HepG2 (cell line): Measurements from ENCODE around the gene CXADR.

Experiments used
- ARNTL ChIP-seq: sonication (generic); formaldehyde crosslinking; IDR thresholded peaks from 2 replicates; pipeline ENCODE4 v1.4.0; 2020; ENCODE audit warnings: mild to moderate bottlenecking, missing genetic modification reagents
- DNMT1 ChIP-seq: sonication (generic); formaldehyde crosslinking; IDR thresholded peaks from 2 replicates; pipeline ENCODE4 v1.5.1; 2020; ENCODE audit warnings: mild to moderate bottlenecking, missing genetic modification reagents
- DNMT3B ChIP-seq: conservative IDR thresholded peaks from 2 replicates; pipeline ENCODE4 v1.6.1; 2016; ENCODE audit warnings: missing biosample characterization, control low read depth
- HIVEP1 ChIP-seq: sonication (generic); formaldehyde crosslinking; IDR thresholded peaks from 2 replicates; pipeline ENCODE4 v1.4.0; 2020; ENCODE audit warnings: mild to moderate bottlenecking, missing genetic modification reagents
- MAFF ChIP-seq: IDR thresholded peaks from 2 replicates; pipeline ENCODE4 v1.6.1; 2011; ENCODE audit warnings: low read depth, low read length, improper control_type of control experiment
- MAZ ChIP-seq, 2 experiments: sonication (generic) in 1 of 2; formaldehyde crosslinking in 1 of 2; IDR thresholded peaks; 2 replicates each; pipeline versions ENCODE4 v1.5.0 to v1.6.1; 2012 to 2020; ENCODE audit warnings: low read depth in 2 of 2, mild to moderate bottlenecking in 2 of 2, borderline replicate concordance in 1 of 2, improper control_type of control experiment in 1 of 2, low read length in 1 of 2, missing genetic modification reagents in 1 of 2, moderate library complexity in 1 of 2
- SMC3 ChIP-seq: IDR thresholded peaks from 2 replicates; pipeline ENCODE4 v1.6.1; 2011; ENCODE audit warnings: low read length, improper control_type of control experiment
- ZNF138 ChIP-seq: sonication (generic); formaldehyde crosslinking; IDR thresholded peaks from 2 replicates; pipeline ENCODE4 v1.5.0; 2020; ENCODE audit warnings: mild to moderate bottlenecking, low read depth, missing genetic modification reagents
- ZNF510 ChIP-seq: sonication (generic); formaldehyde crosslinking; IDR thresholded peaks from 2 replicates; pipeline ENCODE4 v1.4.0; 2020; ENCODE audit warnings: low read depth, mild to moderate bottlenecking, missing genetic modification reagents
- TF ChIP-seq, protein P1 (sequence below): sonication (generic); formaldehyde crosslinking; IDR thresholded peaks from 2 replicates; pipeline ENCODE4 v1.5.0; 2020; ENCODE audit warnings: mild to moderate bottlenecking, missing genetic modification reagents, moderate library complexity
- TF ChIP-seq, protein P2 (sequence below): fragments of 450-650 bp; IDR thresholded peaks from 2 replicates; pipeline ENCODE4 v1.6.1; 2017; ENCODE audit warnings: mild to moderate bottlenecking

DNA sequence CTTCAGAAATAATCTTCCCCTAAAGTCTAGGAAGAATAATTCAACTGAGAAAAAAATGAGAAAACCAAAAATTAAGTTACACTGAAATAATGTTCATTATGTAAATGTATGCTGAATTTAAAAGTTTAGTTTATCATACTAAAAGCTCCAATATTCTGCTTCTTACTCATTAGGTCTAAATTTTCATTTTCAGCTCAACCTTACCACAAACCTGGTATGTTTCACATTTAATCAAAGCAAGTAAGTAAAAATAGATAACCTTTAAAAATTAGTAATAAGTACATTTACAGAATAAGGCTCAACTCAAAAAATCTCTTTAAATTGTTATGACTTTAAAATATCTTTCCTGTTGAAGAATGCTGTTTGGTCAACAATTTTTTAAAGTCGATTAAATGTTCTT is 84.8 kb downstream of the CXADR start:
- no peak for TF ChIP-seq DNMT3B (CRISPR knock-in tag)
- TF ChIP-seq SMC3 = no peak
- no peak for TF ChIP-seq ZNF138 (CRISPR knock-in tag)
- no peak for TF ChIP-seq DNMT1
- TF ChIP-seq, protein P1, sequence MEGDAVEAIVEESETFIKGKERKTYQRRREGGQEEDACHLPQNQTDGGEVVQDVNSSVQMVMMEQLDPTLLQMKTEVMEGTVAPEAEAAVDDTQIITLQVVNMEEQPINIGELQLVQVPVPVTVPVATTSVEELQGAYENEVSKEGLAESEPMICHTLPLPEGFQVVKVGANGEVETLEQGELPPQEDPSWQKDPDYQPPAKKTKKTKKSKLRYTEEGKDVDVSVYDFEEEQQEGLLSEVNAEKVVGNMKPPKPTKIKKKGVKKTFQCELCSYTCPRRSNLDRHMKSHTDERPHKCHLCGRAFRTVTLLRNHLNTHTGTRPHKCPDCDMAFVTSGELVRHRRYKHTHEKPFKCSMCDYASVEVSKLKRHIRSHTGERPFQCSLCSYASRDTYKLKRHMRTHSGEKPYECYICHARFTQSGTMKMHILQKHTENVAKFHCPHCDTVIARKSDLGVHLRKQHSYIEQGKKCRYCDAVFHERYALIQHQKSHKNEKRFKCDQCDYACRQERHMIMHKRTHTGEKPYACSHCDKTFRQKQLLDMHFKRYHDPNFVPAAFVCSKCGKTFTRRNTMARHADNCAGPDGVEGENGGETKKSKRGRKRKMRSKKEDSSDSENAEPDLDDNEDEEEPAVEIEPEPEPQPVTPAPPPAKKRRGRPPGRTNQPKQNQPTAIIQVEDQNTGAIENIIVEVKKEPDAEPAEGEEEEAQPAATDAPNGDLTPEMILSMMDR (CRISPR knock-in tag) = no peak
- TF ChIP-seq ARNTL = no peak
- no peak for TF ChIP-seq MAFF
- no peak for TF ChIP-seq HIVEP1 (CRISPR knock-in tag)
- TF ChIP-seq, protein P2, sequence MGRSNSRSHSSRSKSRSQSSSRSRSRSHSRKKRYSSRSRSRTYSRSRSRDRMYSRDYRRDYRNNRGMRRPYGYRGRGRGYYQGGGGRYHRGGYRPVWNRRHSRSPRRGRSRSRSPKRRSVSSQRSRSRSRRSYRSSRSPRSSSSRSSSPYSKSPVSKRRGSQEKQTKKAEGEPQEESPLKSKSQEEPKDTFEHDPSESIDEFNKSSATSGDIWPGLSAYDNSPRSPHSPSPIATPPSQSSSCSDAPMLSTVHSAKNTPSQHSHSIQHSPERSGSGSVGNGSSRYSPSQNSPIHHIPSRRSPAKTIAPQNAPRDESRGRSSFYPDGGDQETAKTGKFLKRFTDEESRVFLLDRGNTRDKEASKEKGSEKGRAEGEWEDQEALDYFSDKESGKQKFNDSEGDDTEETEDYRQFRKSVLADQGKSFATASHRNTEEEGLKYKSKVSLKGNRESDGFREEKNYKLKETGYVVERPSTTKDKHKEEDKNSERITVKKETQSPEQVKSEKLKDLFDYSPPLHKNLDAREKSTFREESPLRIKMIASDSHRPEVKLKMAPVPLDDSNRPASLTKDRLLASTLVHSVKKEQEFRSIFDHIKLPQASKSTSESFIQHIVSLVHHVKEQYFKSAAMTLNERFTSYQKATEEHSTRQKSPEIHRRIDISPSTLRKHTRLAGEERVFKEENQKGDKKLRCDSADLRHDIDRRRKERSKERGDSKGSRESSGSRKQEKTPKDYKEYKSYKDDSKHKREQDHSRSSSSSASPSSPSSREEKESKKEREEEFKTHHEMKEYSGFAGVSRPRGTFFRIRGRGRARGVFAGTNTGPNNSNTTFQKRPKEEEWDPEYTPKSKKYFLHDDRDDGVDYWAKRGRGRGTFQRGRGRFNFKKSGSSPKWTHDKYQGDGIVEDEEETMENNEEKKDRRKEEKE = no peak
- TF ChIP-seq MAZ (IDR thresholded peaks at IDR 0.05; ENCODE audit: borderline replicate concordance, low read depth, low read length) = no peak
- TF ChIP-seq MAZ (CRISPR knock-in tag; IDR thresholded peaks at IDR 0.05; ENCODE audit: low read depth) = no peak
- no peak for TF ChIP-seq ZNF510 (CRISPR knock-in tag)
